NCI-H2227 treated with DMSO at 0.1 percent for 48 hours (cell line): ENCODE measurements around the gene TENM4.

Experiments
- DNase-seq: peaks from one replicate; lab custom pipeline; 2025; lab: John Stamatoyannopoulos, UW

The TENM4 gene

DNA sequence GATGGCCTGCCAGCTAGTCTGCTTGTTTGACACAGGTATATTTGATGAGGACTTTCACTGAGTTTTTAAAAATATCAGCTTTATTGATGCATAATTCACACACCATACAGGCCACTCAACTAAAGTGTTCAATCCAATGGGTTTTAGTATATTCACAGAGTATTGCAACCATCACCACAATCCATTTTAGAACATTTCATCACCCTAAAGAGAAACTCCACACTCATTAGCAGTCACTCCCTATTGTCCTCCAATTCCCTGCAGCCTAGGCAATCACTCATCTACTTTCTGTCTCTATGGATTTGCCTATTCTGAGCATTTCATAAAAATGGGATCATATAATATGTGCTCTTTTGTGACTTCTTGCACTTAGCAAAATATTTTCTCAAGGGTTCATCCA lies 468.2 kb downstream of the TENM4 start:
- DNase-seq, result no peak

DNA sequence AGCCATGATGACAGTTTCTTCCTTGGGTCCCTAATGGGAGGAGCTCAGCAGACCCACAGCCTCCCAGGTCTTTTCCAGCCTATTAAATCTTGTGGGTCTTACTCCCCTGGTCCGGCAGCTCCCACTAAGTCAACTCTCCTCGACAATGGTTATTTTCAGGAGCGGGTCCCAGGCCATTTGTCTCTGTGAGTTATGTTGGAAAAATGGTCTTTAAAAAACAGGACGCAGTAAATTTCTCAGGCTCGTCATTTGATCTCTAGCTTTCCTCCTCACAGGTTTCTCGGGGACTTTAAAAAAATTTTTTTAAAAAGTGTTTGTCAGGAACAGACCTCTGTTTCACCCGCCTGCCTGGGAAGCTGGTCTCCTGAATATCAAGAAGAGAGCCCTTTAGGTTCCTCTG lies 468.7 kb downstream of the TENM4 start:
- DNase-seq, result no peak

DNA sequence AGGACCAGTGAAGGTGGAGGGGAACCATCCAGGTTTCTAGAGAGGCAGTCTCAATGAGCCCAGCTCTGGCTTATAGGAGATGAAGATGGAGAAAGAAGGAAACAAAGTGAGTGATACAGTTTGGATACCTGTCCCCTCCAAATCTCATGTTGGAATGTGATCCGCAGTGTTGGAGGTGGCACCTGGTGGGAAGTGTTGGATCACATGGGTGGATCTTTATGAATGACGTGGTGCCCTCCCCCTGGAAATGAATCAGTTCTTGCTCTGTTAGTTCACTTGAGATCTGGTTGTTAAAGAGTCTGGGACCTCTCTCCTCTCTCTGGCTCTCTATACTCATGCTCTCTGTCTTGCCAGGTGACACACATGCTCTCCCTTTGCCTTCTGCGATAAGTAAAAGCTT lies 473.0 kb downstream of the TENM4 start:
- DNase-seq, result no peak

DNA sequence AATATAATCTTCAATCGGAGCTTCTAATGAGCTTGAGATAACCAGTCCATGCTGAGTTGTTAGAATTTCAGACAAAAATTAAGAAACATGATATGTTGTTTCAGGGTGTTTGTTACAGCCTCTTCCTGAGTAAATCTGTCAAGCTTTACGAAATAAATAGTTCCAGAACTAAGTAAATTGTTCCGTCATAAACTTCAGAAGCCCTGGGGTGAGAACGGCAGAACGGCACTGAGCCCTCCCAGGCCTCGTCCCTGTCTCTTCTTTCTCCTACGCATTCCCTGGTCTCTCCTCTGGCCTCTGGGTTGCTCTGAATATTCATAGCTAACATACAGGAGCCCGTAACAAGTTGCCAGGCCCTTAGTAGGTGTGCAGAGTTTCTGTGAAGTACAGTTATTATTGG lies 475.4 kb downstream of the TENM4 start:
- DNase-seq, result no peak

DNA sequence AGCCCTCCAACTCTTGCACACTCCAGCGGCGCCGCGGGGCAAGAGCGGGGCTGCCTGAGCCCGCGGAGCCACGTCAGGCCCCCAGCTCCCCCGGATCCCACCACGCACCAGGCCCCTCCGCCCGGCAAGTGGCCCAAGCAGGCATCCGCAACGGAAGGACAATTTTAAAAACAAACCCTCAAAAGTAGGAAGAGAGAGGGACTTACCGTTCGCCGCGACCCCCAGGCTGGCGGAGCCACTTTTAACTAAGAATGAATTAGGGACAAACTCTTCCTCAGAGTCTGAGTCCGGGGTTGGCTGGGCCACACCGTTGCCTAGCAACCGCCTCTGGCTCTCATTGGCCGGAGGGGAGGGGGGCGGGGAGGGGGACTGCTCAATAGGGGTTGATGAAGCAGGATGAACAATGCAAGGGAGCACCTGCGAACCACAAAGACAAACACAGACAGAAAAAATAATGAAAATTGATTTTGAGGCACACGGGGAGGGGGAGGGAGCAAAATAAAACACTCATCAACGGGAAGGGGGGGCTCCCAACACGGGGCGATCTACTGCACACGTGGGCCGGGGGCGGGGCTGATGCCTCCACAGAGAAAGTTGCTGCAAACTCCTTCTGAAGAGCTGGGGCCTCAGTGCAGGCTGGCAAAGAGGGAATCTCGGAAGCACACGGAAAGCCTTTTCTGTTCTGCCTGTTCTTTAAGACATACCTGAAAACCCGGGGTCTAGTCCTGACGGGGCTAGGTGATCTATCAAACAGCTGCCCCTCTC lies 478.7 kb downstream of the TENM4 start:
- peak; percentile 42 for DNase-seq

DNA sequence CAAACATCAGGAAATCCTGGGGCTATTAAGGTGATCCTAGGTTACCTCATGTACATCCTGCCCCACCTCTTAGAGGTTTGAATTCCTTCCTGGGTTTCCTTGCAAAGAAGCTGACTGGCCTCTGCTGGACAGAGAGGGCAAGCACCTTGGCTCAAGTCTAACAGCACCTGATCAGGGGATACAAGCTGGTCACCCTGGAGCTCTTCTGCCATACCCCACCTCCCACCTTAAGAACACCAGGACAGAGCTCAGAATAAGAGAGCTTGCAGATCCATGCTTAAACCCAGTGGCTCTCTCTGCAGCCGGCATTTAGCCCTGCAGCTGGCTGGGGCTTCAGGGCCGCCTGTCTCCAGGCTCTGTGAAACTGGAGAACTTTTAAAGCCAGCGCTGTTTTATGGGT lies 479.6 kb downstream of the TENM4 start:
- DNase-seq, result no peak

DNA sequence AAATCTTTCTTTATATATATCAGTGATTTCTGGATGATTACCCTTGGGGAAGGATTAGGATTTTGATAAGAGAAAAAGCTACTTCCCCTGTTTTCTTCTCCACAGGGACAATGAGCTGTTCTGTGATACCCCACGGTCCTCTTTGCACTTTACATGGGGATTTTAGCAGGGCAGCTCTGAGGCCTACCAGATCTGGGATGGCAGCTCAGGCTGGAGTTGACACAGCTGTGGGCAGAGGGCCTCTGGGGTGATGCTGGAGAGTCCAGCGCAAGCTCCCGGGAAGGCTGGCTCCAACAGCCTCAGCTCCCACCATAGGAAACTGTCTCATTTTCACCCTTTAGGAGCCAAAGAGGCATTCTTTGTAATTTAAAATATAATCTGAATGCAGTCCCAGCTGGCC lies 482.4 kb downstream of the TENM4 start:
- no peak for DNase-seq

DNA sequence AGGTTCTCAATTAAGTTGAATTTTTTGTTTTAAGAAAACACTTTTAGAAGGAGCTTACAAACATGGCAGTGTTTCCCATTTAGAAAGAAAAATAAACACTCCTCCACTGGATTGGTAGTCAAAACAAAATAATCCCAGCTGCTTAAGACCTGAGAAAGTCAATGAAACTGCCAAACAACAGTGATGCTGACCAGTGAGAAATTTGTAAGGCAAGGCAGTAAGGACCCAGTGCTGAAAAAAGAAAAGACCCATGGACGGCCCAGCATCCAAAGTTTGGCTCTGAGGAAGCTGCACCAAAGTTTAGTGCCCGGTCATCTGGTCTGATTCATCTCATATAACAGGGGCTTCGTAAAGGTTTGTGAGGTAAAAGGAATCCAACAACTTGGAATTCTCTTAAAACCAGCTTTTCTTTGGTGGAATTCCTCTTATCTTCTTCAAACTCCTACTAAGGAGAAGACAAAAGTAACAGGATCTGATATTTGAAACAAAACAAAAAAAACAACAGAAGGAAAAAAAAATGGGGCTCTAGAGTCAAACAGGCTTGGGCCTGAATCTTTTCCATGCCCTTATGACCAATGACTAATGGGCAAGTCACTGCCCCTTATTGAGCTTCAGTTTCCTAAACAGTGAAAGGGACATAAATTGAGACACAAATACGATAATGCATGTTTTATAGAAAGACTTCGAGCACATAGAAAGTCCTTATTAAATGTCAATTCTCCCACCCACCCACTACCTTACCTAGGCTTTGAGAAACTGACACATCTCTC lies 483.2 kb downstream of the TENM4 start:
- no peak for DNase-seq

DNA sequence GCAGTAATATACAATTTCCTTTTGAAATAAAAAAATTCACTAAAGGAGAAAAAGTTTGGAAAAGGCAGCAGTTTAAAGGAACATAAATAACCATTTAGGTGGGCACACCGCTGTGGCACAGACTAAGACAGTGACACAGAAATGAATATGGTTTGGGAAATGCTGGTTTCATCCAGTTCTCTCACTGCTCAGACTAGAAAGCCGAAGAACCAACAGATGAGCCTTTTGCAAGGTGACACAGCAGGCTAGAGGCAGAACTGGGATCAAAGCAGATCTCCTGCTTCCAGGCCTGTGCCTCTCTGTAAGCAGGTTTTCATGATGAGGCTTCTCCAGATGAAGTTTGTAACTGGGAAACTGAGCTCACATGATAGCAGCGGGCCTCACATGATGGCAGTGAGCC lies 486.1 kb downstream of the TENM4 start:
- DNase-seq, result no peak

DNA sequence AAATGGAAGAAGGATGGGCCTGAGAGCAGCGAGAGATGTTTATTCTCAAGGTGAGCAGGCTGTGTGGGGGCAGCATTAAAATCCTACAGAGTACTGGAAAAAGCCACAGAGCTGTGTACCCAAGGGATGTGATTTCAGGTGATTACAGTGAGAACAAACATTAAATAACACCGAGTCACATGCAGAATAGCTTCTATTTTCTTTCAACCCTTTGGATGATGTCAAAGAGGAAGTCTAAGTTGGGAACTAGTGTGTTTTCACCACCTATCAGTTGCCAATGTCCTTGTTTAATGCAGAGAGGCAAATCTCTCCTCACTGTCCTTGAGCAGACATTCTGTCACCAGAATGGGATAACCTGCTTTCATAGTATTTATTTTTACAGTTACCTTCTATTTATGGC lies 486.6 kb downstream of the TENM4 start:
- no peak for DNase-seq

DNA sequence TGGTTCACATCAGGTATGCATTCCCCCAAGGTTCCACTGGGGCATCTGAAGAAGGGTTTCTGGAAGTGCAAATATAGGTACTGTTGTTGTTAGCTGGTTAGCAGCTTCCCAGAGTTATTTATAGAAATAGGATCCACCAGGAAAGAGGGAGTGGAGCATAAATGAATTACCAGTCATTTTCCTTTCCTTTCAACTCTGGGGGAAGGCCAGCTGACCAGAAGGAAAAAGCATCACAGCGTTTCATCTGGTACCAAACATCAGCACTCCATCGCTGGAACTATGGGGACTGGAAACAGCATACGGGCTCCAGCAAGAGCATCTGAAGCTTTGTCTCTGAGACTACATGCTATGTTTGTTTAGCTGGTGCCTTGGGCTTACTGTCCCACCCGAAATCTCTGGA lies 487.9 kb downstream of the TENM4 start:
- no peak for DNase-seq

DNA sequence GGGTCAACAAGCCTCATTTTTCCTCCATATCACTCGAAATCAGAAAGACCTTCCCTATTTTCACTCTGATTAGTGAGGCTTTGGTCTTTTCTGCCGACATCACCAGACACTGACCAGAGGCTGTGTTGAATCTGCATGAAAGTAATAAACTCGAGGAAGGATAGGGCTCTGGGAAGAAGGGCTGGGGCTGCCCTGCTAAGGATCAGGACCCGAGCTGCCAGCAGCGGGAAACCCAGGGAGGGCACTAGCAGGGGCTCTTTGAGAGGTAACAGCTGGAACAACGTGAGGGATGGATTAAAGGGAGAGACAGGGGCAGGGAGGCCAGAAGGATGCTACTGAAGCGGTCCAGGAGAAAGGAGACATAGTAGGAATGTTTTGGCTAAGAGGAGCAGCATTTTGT lies 488.7 kb downstream of the TENM4 start:
- DNase-seq, result no peak

DNA sequence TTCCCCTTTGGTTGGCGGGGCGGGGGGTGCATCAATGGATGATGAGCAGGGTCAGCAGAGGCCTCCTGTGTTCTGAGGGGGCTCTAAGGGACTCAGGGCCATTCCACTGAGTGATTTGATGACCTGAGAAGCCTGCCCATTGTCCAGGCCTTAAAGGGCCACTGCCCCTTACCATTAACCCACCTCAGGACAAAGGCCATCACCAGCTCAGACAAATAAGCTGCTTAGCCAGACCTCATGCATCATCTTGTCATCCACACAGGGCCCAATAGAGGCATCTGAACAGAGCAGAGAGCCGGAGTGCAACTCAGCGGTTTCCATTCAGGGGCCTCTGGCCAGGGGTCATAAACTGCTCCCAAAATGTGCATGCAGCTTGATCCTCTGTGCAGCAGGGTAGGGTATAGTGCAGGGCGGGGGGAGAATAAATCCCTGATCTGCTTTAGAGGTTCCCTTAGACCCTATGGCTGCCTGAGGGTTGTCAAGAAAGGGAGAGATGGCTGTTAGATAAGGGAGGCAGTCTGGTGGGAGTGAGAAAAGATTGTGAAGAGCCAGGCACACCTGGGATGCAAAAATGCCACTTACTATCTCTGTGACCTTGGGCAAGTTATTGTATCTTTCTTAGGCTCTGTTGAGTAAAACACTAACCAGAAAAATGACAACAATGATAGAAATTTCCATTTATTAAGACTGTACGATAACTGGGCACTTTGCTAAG lies 490.7 kb downstream of the TENM4 start:
- DNase-seq, result no peak

DNA sequence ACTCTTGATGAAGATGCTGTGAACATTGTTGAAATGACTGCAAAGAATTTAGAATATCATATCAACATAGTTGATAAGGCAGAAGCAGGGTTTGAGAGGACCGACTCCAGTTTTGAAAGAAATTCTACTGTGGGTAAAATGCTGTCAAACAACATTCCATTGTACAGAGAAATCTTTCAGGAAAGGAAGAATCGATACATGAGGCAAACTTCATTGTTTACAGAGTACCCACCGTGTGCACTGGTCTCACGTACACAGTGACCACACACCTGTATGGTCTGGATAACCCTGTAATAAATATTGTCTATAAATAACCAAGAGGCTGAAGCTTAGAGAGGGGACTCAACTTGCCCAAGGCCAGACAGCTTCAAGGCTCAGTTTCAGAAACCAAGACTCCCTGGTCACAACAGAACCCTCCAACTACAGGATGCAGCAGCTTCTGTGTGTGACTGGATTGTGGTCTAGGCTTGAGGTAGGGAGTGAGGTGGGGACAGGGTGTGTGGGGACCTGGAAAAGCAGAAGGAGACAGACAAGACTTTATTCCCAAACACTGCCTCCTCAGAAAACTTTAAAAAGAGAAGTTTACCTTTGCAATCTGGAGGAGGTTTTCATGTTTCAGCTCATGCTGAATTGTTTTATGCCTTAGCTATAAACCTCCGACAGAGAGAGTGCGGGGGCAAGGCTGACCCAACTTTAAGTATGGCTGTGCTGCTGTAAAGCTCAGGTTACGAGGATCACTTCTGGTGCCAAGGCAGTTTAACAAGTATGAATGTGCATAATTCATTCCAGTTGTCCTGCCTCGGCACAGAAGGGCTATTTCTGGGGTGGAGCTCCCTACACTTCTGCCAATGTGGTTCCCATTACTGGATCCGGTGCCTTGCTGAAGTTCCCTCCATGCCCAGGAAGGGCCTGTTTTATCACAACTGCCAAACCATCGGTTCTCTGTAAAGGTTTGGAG lies 493.6 kb downstream of the TENM4 start:
- DNase-seq, result no peak

DNA sequence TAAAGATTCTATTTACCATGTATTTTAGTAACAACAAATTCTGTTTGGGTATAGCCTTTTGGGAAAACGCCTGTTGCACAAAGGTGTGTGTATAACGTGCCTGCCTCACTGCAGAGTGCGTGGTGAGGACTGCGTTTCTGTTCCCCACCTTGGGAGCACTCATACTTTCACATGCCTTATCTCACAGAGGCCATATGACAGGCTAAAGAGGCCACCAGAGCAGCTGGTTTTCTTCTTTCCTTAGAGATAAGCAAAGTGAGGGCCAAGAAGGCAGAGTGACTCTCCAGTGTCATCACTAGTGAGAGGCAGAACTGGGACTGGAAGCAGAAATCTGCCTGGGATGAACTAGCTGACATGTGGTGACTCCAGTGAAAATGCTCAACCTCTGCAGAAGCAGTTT lies 497.0 kb downstream of the TENM4 start:
- no peak for DNase-seq

DNA sequence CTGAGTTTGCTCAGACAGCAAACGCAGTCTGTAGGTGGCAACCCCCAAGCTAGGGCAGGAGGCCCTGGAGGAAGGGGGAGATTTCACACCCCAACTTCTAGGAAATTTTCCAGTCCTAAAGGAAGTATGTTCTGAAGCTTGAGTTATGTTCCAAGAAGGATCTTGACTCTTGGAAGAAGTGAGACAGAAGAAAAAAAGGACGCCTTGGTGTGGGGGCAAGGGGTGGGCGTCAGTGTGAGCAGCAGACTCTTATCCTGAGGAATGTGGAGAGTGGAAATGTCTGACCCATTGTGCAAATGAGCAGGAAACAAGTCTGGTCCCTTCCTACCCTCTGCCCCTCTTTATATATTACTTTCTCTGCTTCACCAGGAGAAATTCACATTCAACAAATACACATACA lies 497.7 kb downstream of the TENM4 start:
- DNase-seq, result no peak

DNA sequence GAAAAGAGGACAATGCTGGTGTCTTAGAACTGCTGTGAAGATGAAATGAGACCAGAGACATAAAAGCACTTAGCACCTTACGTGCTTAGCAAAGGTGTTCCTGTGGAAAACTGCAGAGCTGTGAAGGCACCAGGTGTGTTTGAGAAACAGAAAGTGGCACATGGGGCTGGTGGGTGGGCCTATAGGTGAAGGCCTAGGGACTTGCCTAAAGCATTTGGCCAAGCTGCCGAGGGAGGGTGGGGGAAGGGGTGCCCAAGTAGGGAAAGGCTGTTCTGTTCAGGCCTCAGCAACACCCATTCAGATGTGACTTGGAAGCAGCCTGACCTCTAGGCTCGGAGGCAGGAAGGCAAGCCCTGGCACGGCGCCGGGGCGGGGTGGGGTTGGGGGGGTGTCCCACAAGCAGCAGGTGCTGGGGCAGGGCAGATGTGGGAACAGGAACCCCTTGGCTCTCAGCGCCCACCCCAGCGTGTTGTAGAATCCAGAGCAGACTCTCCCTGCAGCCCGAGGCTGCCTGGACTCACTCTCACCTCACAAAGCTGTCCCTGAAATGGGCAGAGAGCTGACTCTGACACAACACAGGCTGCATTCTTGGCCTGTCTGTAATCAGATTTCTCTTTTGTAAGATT lies 499.5 kb downstream of the TENM4 start:
- DNase-seq, result no peak

DNA sequence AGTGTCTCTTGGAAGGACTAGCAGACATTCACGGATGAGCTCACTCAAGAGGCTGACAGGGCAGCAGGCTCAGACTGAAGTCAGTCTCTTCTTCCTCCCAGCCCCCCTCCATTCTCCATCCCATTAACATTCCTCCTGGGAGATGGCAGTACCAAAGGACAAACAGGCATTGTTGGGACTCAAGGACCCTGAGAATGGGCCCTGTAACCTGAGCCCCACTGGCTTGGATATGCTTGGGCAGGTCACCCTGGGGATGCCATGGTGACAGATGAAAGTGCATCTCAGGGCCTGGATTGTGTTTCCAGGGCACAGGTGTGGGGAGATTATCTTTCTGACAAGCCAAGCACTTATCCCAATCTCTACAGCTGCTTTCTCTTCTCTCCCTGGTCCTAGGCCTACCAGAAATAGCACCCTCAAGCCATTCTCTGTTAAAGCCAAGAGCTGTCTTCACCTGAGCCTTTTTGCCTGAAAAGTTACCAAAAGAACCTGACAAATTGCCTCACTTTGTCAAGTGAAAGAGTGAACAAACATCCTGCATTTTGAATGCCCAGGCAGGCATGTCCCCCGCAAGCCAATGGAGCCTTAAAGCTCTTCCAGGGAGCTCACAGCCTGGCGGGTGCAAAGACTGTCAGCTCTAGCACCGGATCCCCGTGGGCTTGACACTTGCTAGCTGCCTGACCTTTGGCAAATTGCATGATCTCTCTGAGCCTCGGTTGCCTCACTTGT lies 500.2 kb downstream of the TENM4 start:
- no peak for DNase-seq

DNA sequence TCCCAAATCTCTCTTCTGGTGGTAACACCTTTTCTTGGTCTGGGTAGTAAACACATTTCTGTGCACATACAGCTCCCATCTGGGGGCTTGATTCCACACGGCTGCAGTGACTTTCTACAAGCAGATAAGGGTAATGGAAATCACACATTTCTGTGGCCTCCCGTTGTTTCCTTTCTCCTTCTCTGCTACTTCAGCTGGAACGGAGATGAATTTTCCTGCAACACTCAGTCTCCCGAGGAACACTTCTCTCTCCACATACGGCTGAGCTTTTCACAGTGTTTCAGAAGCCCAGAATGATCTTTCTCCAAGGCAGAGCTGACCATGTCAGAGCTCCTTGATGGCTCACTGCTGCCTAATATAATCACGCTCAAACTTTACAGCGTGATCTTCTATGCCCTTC lies 501.9 kb downstream of the TENM4 start:
- DNase-seq, result no peak

DNA sequence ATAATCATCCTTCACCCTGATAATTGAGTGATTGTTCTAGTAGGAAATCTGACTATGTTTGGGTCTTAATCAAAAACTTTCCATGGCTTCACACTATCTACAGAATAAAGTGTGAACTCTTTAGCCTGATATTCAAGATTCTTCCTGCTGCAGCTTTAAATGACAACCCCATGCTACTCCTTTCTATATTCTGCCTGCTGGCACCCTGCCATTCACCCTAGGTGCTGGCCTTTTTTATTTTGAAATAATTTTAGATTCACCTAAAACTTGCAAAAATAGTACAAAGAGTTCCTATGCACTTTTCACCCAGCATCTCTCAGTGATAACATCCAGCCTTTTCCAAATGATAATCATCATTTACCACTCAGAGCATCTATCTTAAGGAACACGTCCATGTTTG lies 502.8 kb downstream of the TENM4 start:
- no peak for DNase-seq
